ENCODE results near the gene DNAH14. TPM values are rescaled to one million over a fixed set of nuclear protein-coding genes. Genes with fewer than 3 reads are reported as not detected.

DNAH14 gene
- total and polyA plus RNA-seq, 4 donors: 16.4 to 54.0 (median 33.9) TPM

- Histone ChIP-seq H3K27ac (ENCODE audit: low read depth, low read length) (no peak overlapping the region), H3K4me1 (ENCODE audit: control insufficient read depth, insufficient read depth, low read length) (peaks cover 4% of the 10 kb centered on the region), H3K4me3 (ENCODE audit: low read depth, low read length) (no peak overlapping the region), H3K27me3 (ENCODE audit: control insufficient read depth, insufficient read depth, low read length) (no peaks in the 10 kb centered on the region), H3K36me3 (ENCODE audit: control insufficient read depth, insufficient read depth, low read length) (peaks cover 30% of the 10 kb centered on the region), H3K9me3 (ENCODE audit: control insufficient read depth, insufficient read depth, low read length) (no peaks in the 10 kb centered on the region)
- DNase-seq (ENCODE audit: low read depth in 4 of 6, low spot score in 6 of 6): no peak
- WGBS (ENCODE audit: insufficient coverage): 81% methylated on average over 3 of the region's 4 CpGs
Measured at GRCh38 chr1:225418598-225418997, 489.1 kb downstream of the DNAH14 start.

GRCh38 chr1:225422031-225422605 is 492.6 kb downstream of the DNAH14 start:
- no peak for DNase-seq (ENCODE audit: low read depth in 4 of 6, low spot score in 6 of 6)
- peaks cover 23% of the 10 kb centered on the region for H3K4me1 ChIP-seq (ENCODE audit: control insufficient read depth, insufficient read depth, low read length)
- no peaks in the 10 kb centered on the region for H3K9me3 ChIP-seq (ENCODE audit: control insufficient read depth, insufficient read depth, low read length)
- no peak overlapping the region for H3K27ac ChIP-seq (ENCODE audit: low read depth, low read length)
- H3K4me3 ChIP-seq (ENCODE audit: low read depth, low read length): no peak overlapping the region
- no peaks in the 10 kb centered on the region for H3K27me3 ChIP-seq (ENCODE audit: control insufficient read depth, insufficient read depth, low read length)
- H3K36me3 ChIP-seq (ENCODE audit: control insufficient read depth, insufficient read depth, low read length): peaks cover 21% of the 10 kb centered on the region
- WGBS (ENCODE audit: insufficient coverage): no CpG with 5 or more reads among the region's 14 CpGs

- Histone ChIP-seq H3K4me3 (ENCODE audit: low read depth, low read length) (no peak overlapping the region), H3K36me3 (ENCODE audit: control insufficient read depth, insufficient read depth, low read length) (peaks cover 17% of the 10 kb centered on the region), H3K9me3 (ENCODE audit: control insufficient read depth, insufficient read depth, low read length) (no peaks in the 10 kb centered on the region), H3K4me1 (ENCODE audit: control insufficient read depth, insufficient read depth, low read length) (peaks cover 23% of the 10 kb centered on the region), H3K27ac (ENCODE audit: low read depth, low read length) (no peak overlapping the region), H3K27me3 (ENCODE audit: control insufficient read depth, insufficient read depth, low read length) (no peaks in the 10 kb centered on the region)
- peak in 2 of 6 donors; percentile 10 to 45 for DNase-seq (ENCODE audit: low read depth in 4 of 6, low spot score in 6 of 6)
- 51% methylated on average over 2 of the region's 7 CpGs for WGBS (ENCODE audit: insufficient coverage)
Measured at GRCh38 chr1:225422795-225423517, 493.5 kb downstream of the DNAH14 start.

- WGBS (ENCODE audit: insufficient coverage): 35% methylated on average over 2 of the region's 2 CpGs
- no peaks in the 10 kb centered on the region for H3K27me3 ChIP-seq (ENCODE audit: control insufficient read depth, insufficient read depth, low read length)
- no peak overlapping the region for H3K27ac ChIP-seq (ENCODE audit: low read depth, low read length)
- H3K9me3 ChIP-seq (ENCODE audit: control insufficient read depth, insufficient read depth, low read length): no peaks in the 10 kb centered on the region
- no peak overlapping the region for H3K4me3 ChIP-seq (ENCODE audit: low read depth, low read length)
- no peak for DNase-seq (ENCODE audit: low read depth in 4 of 6, low spot score in 6 of 6)
- peaks cover 23% of the 10 kb centered on the region for H3K4me1 ChIP-seq (ENCODE audit: control insufficient read depth, insufficient read depth, low read length)
- H3K36me3 ChIP-seq (ENCODE audit: control insufficient read depth, insufficient read depth, low read length): peaks cover 15% of the 10 kb centered on the region
Measured at GRCh38 chr1:225423518-225423855, 494.0 kb downstream of the DNAH14 start.

- Histone ChIP-seq H3K27ac (ENCODE audit: low read depth, low read length) (no peak overlapping the region), H3K27me3 (ENCODE audit: control insufficient read depth, insufficient read depth, low read length) (no peaks in the 10 kb centered on the region), H3K9me3 (ENCODE audit: control insufficient read depth, insufficient read depth, low read length) (no peaks in the 10 kb centered on the region), H3K4me1 (ENCODE audit: control insufficient read depth, insufficient read depth, low read length) (peaks cover 23% of the 10 kb centered on the region), H3K4me3 (ENCODE audit: low read depth, low read length) (no peak overlapping the region), H3K36me3 (ENCODE audit: control insufficient read depth, insufficient read depth, low read length) (peaks cover 9% of the 10 kb centered on the region)
- WGBS (ENCODE audit: insufficient coverage): 64% methylated on average over 6 of the region's 6 CpGs
- no peak for DNase-seq (ENCODE audit: low read depth in 4 of 6, low spot score in 6 of 6)
Measured at GRCh38 chr1:225424562-225425200, 495.2 kb downstream of the DNAH14 start.

GRCh38 chr1:225425201-225425786 is 495.8 kb downstream of the DNAH14 start:
- no peaks in the 10 kb centered on the region for H3K9me3 ChIP-seq (ENCODE audit: control insufficient read depth, insufficient read depth, low read length)
- H3K27ac ChIP-seq (ENCODE audit: low read depth, low read length): no peak overlapping the region
- no peak overlapping the region for H3K4me3 ChIP-seq (ENCODE audit: low read depth, low read length)
- H3K4me1 ChIP-seq (ENCODE audit: control insufficient read depth, insufficient read depth, low read length): peaks cover 23% of the 10 kb centered on the region
- H3K36me3 ChIP-seq (ENCODE audit: control insufficient read depth, insufficient read depth, low read length): peaks cover 5% of the 10 kb centered on the region
- no peak for DNase-seq (ENCODE audit: low read depth in 4 of 6, low spot score in 6 of 6)
- 40% methylated on average over 1 of the region's 5 CpGs for WGBS (ENCODE audit: insufficient coverage)
- H3K27me3 ChIP-seq (ENCODE audit: control insufficient read depth, insufficient read depth, low read length): no peaks in the 10 kb centered on the region

GRCh38 chr1:225426395-225427234 is 497.1 kb downstream of the DNAH14 start:
- DNase-seq (ENCODE audit: low read depth in 4 of 6, low spot score in 6 of 6): peak in 2 of 6 donors; percentile 13 to 73
- peak overlapping the region; percentile 78 for H3K27ac ChIP-seq (ENCODE audit: low read depth, low read length)
- H3K9me3 ChIP-seq (ENCODE audit: control insufficient read depth, insufficient read depth, low read length): no peaks in the 10 kb centered on the region

GRCh38 chr1:225427235-225428067 is 498.0 kb downstream of the DNAH14 start, which contains the start of gene LBR:
Gene LBR (minus strand): TSS chr1:225428038. CDS start chr1:225424075, 3,963 bp downstream.
- Histone ChIP-seq H3K36me3 (ENCODE audit: control insufficient read depth, insufficient read depth, low read length) (peaks cover 3% of the 10 kb centered on the region), H3K4me3 (ENCODE audit: low read depth, low read length) (peak within 1 kb of the TSS; percentile 69), H3K27ac (ENCODE audit: low read depth, low read length) (peak within 1 kb of the TSS; percentile 90), H3K27me3 (ENCODE audit: control insufficient read depth, insufficient read depth, low read length) (no peaks in the 10 kb centered on the region), H3K4me1 (ENCODE audit: control insufficient read depth, insufficient read depth, low read length) (peaks cover 23% of the 10 kb centered on the region), H3K9me3 (ENCODE audit: control insufficient read depth, insufficient read depth, low read length) (no peaks in the 10 kb centered on the region)
- DNase-seq (ENCODE audit: low read depth in 4 of 6, low spot score in 6 of 6): peak in 3 of 6 donors; percentile 10 to 44 (median 31)
- WGBS (ENCODE audit: insufficient coverage): under 1% methylated on average over 94 of the region's 94 CpGs

More at GRCh38 chr1:225426395-225427234, 497.1 kb downstream of the DNAH14 start:
- Histone ChIP-seq H3K36me3 (ENCODE audit: control insufficient read depth, insufficient read depth, low read length) (peaks cover 5% of the 10 kb centered on the region), H3K4me1 (ENCODE audit: control insufficient read depth, insufficient read depth, low read length) (peaks cover 23% of the 10 kb centered on the region), H3K27me3 (ENCODE audit: control insufficient read depth, insufficient read depth, low read length) (no peaks in the 10 kb centered on the region), H3K4me3 (ENCODE audit: low read depth, low read length) (peak overlapping the region; percentile 69)
- WGBS (ENCODE audit: insufficient coverage): under 1% methylated on average over 35 of the region's 36 CpGs

All from spinal cord (tissue), 10 donors.